SK-N-SH (cell line): ENCODE measurements around the gene GOLGA6C. TPM values are rescaled to one million over a fixed set of nuclear protein-coding genes. Genes with fewer than 3 reads are reported as not detected.

ENCODE experiments used
- CTCF ChIA-PET: fragments of 300-600, 350-600 bp; formaldehyde crosslinking; extraction: SDS; loops from one replicate; lab custom pipeline; 2021; lab: Yijun Ruan, JAX
- POLR2A ChIA-PET: fragments of 350-600 bp; sonication (Branson Sonifier 250); formaldehyde crosslinking; extraction: SDS; loops from one replicate; lab custom pipeline; 2020; ENCODE audit warnings: antibody characterized with exemption, inconsistent platforms; lab: Yijun Ruan, JAX
- DNase-seq: peaks from one replicate; pipeline ENCODE4 v3.0.0; 2012
- H2AFZ ChIP-seq: fragments of 200-600 bp; sonication (generic); 2 replicates; pipeline ENCODE4 v1.8.1; 2016; ENCODE audit warnings: antibody characterized with exemption, mild to moderate bottlenecking, low read depth
- H3F3A ChIP-seq: fragments of 200-600 bp; sonication (generic); replicated peaks from 2 replicates; pipeline ENCODE3; 2016; ENCODE audit warnings: antibody characterized with exemption, mild to moderate bottlenecking; ENCODE audit not compliant: insufficient read depth
- H3K27ac ChIP-seq, 2 experiments: fragments of 200-500 bp in 1 of 2; fragments of 200-600 bp in 1 of 2; sonication (Bioruptor generic) in 1 of 2; sonication (generic), shearing (Covaris generic) in 1 of 2; 2 replicates each; pipeline versions ENCODE4 v1.5.1 to v1.6.1; 2014 to 2016; ENCODE audit warnings: low read depth in 2 of 2, inconsistent platforms in 1 of 2, low read length in 1 of 2, mild to moderate bottlenecking in 1 of 2, mixed read lengths in 1 of 2
- H3K27me3 ChIP-seq: fragments of 200-600 bp; sonication (generic), shearing (Covaris generic); 2 replicates; pipeline ENCODE4 v1.6.1; 2016; ENCODE audit warnings: mixed run types; ENCODE audit not compliant: insufficient read depth
- H3K36me3 ChIP-seq, 2 experiments: fragments of 200-500 bp in 1 of 2; fragments of 200-600 bp in 1 of 2; sonication (Bioruptor generic) in 1 of 2; sonication (generic) in 1 of 2; replicated peaks in 1 of 2; 2 replicates each; pipeline versions ENCODE3 to v1.5.1; 2014 to 2016; ENCODE audit warnings: low read length in 1 of 2, mild to moderate bottlenecking in 1 of 2; ENCODE audit not compliant: insufficient read depth in 2 of 2, control insufficient read depth in 1 of 2
- H3K4me1 ChIP-seq, 2 experiments: fragments of 200-500 bp in 1 of 2; fragments of 200-600 bp in 1 of 2; sonication (Bioruptor generic) in 1 of 2; sonication (generic), shearing (Covaris generic) in 1 of 2; 2 replicates each; pipeline versions ENCODE4 v1.5.1 to v1.6.1; 2014 to 2016; ENCODE audit warnings: low read depth in 1 of 2, low read length in 1 of 2, mixed run types in 1 of 2; ENCODE audit not compliant: insufficient read depth in 2 of 2, control insufficient read depth in 1 of 2
- H3K4me2 ChIP-seq: fragments of 200-600 bp; sonication (generic), shearing (Covaris generic); 2 replicates; pipeline ENCODE4 v1.6.1; 2017; ENCODE audit warnings: mixed run types
- H3K4me3 ChIP-seq, 2 experiments: fragments of 200-500 bp in 1 of 2; fragments of 200-600 bp in 1 of 2; sonication (Bioruptor generic) in 1 of 2; sonication (generic), shearing (Covaris generic) in 1 of 2; 2 replicates each; pipeline versions ENCODE4 v1.5.1 to v1.8.1; 2014 to 2016; ENCODE audit warnings: low read depth in 2 of 2, inconsistent platforms in 1 of 2, low read length in 1 of 2, mild to moderate bottlenecking in 1 of 2, mixed read lengths in 1 of 2, moderate library complexity in 1 of 2
- H3K79me2 ChIP-seq: fragments of 200-600 bp; sonication (generic); 2 replicates; pipeline ENCODE4 v1.8.1; 2017; ENCODE audit warnings: mild to moderate bottlenecking; ENCODE audit not compliant: insufficient read depth
- H3K9ac ChIP-seq: fragments of 200-600 bp; sonication (generic); 2 replicates; pipeline ENCODE4 v1.6.1; 2017; ENCODE audit warnings: mixed run types
- H3K9me2 ChIP-seq: fragments of 200-600 bp; sonication (generic); 2 replicates; pipeline ENCODE4 v1.6.1; 2017; ENCODE audit warnings: mixed run types
- H3K9me3 ChIP-seq: fragments of 200-600 bp; sonication (generic); 2 replicates; pipeline ENCODE4 v1.6.1; 2017; ENCODE audit warnings: mixed run types, mild to moderate bottlenecking, moderate library complexity
- H4K20me1 ChIP-seq: fragments of 200-600 bp; sonication (generic); 2 replicates; pipeline ENCODE4 v1.6.1; 2017; ENCODE audit warnings: mild to moderate bottlenecking, mixed run types; ENCODE audit not compliant: insufficient read depth
- ELF1 ChIP-seq: IDR thresholded peaks from 2 replicates; pipeline ENCODE4 v1.4.0; 2012
- FOSL2 ChIP-seq: IDR thresholded peaks from 2 replicates; pipeline ENCODE4 v1.4.0; 2012; ENCODE audit warnings: low read depth, mild to moderate bottlenecking, moderate library complexity, borderline replicate concordance
- IRF3 ChIP-seq: fragments of 150-350 bp; IDR thresholded peaks from 2 replicates; pipeline ENCODE4 v1.6.1; 2016; ENCODE audit warnings: mild to moderate bottlenecking, low read depth, low read length
- NRF1 ChIP-seq: IDR thresholded peaks from 2 replicates; pipeline ENCODE4 v1.6.1; 2012; ENCODE audit warnings: low read depth, mild to moderate bottlenecking, low read length
- POLR2AphosphoS5 ChIP-seq: IDR thresholded peaks from 2 replicates; pipeline ENCODE4 v1.6.1; 2012; ENCODE audit warnings: low read depth, low read length
- RAD21 ChIP-seq: IDR thresholded peaks from 2 replicates; pipeline ENCODE4 v1.6.1; 2012; ENCODE audit warnings: mild to moderate bottlenecking, low read length
- RFX5 ChIP-seq: IDR thresholded peaks from 2 replicates; pipeline ENCODE4 v1.6.1; 2012; ENCODE audit warnings: mild to moderate bottlenecking, improper control_type of control experiment, low read length
- TAF1 ChIP-seq: IDR thresholded peaks from 2 replicates; pipeline ENCODE4 v1.6.1; 2012; ENCODE audit warnings: low read depth, mild to moderate bottlenecking, low read length, moderate library complexity, borderline replicate concordance
- TEAD4 ChIP-seq: IDR thresholded peaks from 2 replicates; pipeline ENCODE4 v1.4.0; 2012; ENCODE audit warnings: mild to moderate bottlenecking, borderline replicate concordance; ENCODE audit not compliant: insufficient read depth
- YY1 ChIP-seq: IDR thresholded peaks from 2 replicates; pipeline ENCODE4 v1.4.0; 2012; ENCODE audit warnings: low read depth, mild to moderate bottlenecking
- ZBTB33 ChIP-seq: IDR thresholded peaks from 2 replicates; pipeline ENCODE4 v1.4.0; 2012; ENCODE audit warnings: low read depth, borderline replicate concordance
- WGBS: methylation state at CpG from one replicate; pipeline ENCODE4 v1.1.6; 2017; ENCODE audit warnings: low lambda C conversion rate; 5-methylcytosine and 5-hydroxymethylcytosine counted together
- polyA plus RNA-seq, 3 experiments: library from polyadenylated mRNA; depleted of rRNA; stranded (reverse); fragments of >200 nt; gene quantifications; 2 replicates each; pipeline ENCODE4 v1.2.3, GENCODE V29; 2012
- TF ChIP-seq, protein P1 (sequence below): IDR thresholded peaks from 2 replicates; pipeline ENCODE4 v1.4.0; 2012; ENCODE audit warnings: low read depth, borderline replicate concordance
- TF ChIP-seq, protein P2 (sequence below): fragments of 200-600 bp; sonication (generic); IDR thresholded peaks from 2 replicates; pipeline ENCODE4 v1.6.1; 2017; ENCODE audit warnings: antibody characterized with exemption, mild to moderate bottlenecking, moderate library complexity
- TF ChIP-seq, protein P3 (sequence below): IDR thresholded peaks from 2 replicates; pipeline ENCODE4; 2012

Gene GOLGA6C
- polyA plus RNA-seq, 1 of the 3 experiments (the other 2 are of a cell fraction) = not detected

DNA sequence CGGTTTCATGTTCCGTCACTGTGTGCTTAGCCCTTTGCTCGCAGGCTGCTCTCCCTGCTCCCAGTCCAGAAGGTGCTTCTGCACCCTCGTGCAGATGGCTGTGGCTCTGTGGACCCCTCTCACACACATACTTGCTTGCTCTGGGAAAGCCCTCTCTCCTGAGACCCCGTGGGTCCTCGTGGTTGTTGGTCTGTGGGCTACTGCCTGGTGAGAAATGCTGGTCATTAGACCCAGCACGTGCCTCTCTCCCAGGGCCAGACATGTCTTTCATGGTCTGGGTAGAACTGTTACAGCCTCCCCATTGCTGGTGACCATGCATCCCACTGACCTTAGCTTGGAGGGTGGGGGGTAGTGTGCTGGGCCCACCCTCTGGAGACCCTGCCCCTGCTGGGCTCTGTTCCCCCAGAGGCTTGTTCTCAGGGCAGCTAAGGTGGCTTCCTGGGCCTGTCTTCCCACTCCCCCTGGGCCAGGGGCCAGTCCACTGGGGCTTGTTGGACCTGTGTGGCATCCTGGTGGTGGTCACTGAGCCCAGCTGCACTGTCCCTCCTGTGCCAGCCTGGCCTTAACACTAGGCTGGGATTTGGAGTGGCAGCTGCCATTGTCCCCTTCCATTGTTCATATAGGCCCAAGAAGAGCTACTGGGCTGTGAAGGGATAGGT, 45.8 kb upstream of the GOLGA6C start:
- Histone ChIP-seq H3K4me1 (no peaks in the 10 kb centered on the region; a peak in 1 of 4 replicates), H3K9me3 (no peaks in the 10 kb centered on the region), H3K36me3 (peaks cover 7 to 30% of the 10 kb centered on the region in 2 experiments), H3F3A (no peaks in the 10 kb centered on the region), H3K9ac (no peak overlapping the region), H3K27ac (no peak overlapping the region; a peak in 1 of 4 replicates), H2AFZ (no peak overlapping the region), H3K9me2 (no peaks in the 10 kb centered on the region)
- no peak for DNase-seq
- ChIA-PET CTCF (interaction anchor here (1.5 kb wide), 1 partner anchor 183 kb away, joined by 9 read pairs; no protein-coding TSS in a partner anchor), POLR2A (no interaction called here)
- TF ChIP-seq RAD21 = no peak
- TF ChIP-seq ZBTB33 = no peak
- TF ChIP-seq, protein P1, sequence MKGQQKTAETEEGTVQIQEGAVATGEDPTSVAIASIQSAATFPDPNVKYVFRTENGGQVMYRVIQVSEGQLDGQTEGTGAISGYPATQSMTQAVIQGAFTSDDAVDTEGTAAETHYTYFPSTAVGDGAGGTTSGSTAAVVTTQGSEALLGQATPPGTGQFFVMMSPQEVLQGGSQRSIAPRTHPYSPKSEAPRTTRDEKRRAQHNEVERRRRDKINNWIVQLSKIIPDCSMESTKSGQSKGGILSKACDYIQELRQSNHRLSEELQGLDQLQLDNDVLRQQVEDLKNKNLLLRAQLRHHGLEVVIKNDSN = no peak
- TF ChIP-seq, protein P2, sequence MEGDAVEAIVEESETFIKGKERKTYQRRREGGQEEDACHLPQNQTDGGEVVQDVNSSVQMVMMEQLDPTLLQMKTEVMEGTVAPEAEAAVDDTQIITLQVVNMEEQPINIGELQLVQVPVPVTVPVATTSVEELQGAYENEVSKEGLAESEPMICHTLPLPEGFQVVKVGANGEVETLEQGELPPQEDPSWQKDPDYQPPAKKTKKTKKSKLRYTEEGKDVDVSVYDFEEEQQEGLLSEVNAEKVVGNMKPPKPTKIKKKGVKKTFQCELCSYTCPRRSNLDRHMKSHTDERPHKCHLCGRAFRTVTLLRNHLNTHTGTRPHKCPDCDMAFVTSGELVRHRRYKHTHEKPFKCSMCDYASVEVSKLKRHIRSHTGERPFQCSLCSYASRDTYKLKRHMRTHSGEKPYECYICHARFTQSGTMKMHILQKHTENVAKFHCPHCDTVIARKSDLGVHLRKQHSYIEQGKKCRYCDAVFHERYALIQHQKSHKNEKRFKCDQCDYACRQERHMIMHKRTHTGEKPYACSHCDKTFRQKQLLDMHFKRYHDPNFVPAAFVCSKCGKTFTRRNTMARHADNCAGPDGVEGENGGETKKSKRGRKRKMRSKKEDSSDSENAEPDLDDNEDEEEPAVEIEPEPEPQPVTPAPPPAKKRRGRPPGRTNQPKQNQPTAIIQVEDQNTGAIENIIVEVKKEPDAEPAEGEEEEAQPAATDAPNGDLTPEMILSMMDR = no peak
- no peak for TF ChIP-seq FOSL2
- TF ChIP-seq POLR2AphosphoS5 = no peak
- no peak for TF ChIP-seq TEAD4
- no peak for TF ChIP-seq ELF1
- no peak for TF ChIP-seq NRF1
- TF ChIP-seq YY1 = no peak
- no peak for TF ChIP-seq RFX5
- TF ChIP-seq, protein P3, sequence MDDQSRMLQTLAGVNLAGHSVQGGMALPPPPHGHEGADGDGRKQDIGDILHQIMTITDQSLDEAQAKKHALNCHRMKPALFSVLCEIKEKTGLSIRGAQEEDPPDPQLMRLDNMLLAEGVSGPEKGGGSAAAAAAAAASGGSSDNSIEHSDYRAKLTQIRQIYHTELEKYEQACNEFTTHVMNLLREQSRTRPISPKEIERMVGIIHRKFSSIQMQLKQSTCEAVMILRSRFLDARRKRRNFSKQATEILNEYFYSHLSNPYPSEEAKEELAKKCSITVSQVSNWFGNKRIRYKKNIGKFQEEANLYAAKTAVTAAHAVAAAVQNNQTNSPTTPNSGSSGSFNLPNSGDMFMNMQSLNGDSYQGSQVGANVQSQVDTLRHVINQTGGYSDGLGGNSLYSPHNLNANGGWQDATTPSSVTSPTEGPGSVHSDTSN = no peak
- no peak for TF ChIP-seq TAF1
- no peak for TF ChIP-seq IRF3
- TF ChIP-seq, all 33 proteins: peak for 0
- H3K4me2 ChIP-seq = no peak overlapping the region
- H3K79me2 ChIP-seq = peaks cover 27% of the 10 kb centered on the region; the same call in 1 of the 2 replicates
- peaks cover 58% of the 10 kb centered on the region for H4K20me1 ChIP-seq
- H3K4me3 ChIP-seq = no peak overlapping the region
- 80% methylated on average over 6 of the region's 7 CpGs for WGBS
- H3K27me3 ChIP-seq = no peaks in the 10 kb centered on the region
